HEK293T (cell line): ENCODE measurements around the gene C1QBP.
A peak's percentile ranks its signal among the peaks of the same experiment; 100 is the strongest.

Source experiments
- CTCF ChIA-PET: fragments of 350-600 bp; formaldehyde crosslinking; extraction: SDS; loops from one replicate; lab custom pipeline; 2021; ENCODE audit warnings: antibody characterized with exemption, inconsistent platforms; lab: Yijun Ruan, JAX
- POLR2A ChIA-PET: fragments of 350-600 bp; formaldehyde crosslinking; extraction: SDS; loops from one replicate; lab custom pipeline; 2020; ENCODE audit warnings: antibody characterized with exemption, inconsistent platforms; lab: Yijun Ruan, JAX
- DNase-seq: peaks from one replicate; pipeline ENCODE4 v3.0.0; 2012; ENCODE audit warnings: mixed read lengths; ENCODE audit errors: extremely low spot score
- ARNT ChIP-seq: fragments of 450-650 bp; IDR thresholded peaks from 2 replicates; pipeline ENCODE4 v1.6.1; 2017; ENCODE audit warnings: mild to moderate bottlenecking
- BHLHE40 ChIP-seq: fragments of 450-650 bp; IDR thresholded peaks from 2 replicates; pipeline ENCODE4 v1.6.1; 2016; ENCODE audit warnings: mild to moderate bottlenecking, moderate library complexity, borderline replicate concordance
- CTBP1 ChIP-seq: fragments of 450-650 bp; IDR thresholded peaks from 2 replicates; pipeline ENCODE4 v1.6.1; 2016; ENCODE audit warnings: borderline replicate concordance
- ELF4 ChIP-seq: fragments of 450-650 bp; IDR thresholded peaks from 2 replicates; pipeline ENCODE4 v1.6.1; 2017; ENCODE audit warnings: antibody characterized with exemption
- FOXA1 ChIP-seq: fragments of 450-650 bp; IDR thresholded peaks from 2 replicates; pipeline ENCODE4 v1.6.1; 2016; ENCODE audit warnings: mild to moderate bottlenecking
- FOXK2 ChIP-seq: fragments of 450-650 bp; IDR thresholded peaks from 2 replicates; pipeline ENCODE4 v1.6.1; 2016; ENCODE audit warnings: mild to moderate bottlenecking
- FOXM1 ChIP-seq: fragments of 450-650 bp; IDR thresholded peaks from 2 replicates; pipeline ENCODE4 v1.6.1; 2017; ENCODE audit warnings: mild to moderate bottlenecking, borderline replicate concordance
- HDGF ChIP-seq: fragments of 450-650 bp; IDR thresholded peaks from 2 replicates; pipeline ENCODE4 v1.6.1; 2017; ENCODE audit warnings: antibody characterized with exemption, borderline replicate concordance
- L3MBTL2 ChIP-seq: fragments of 450-650 bp; conservative IDR thresholded peaks from 2 replicates; pipeline ENCODE4 v1.6.1; 2016; ENCODE audit warnings: mild to moderate bottlenecking
- LEF1 ChIP-seq: fragments of 450-650 bp; IDR thresholded peaks from 2 replicates; pipeline ENCODE4 v1.6.1; 2017; ENCODE audit warnings: mild to moderate bottlenecking, borderline replicate concordance
- NFRKB ChIP-seq: fragments of 450-650 bp; IDR thresholded peaks from 2 replicates; pipeline ENCODE4 v1.6.1; 2016; ENCODE audit warnings: mild to moderate bottlenecking, moderate library complexity
- PKNOX1 ChIP-seq: fragments of 450-650 bp; IDR thresholded peaks from 2 replicates; pipeline ENCODE4 v1.6.1; 2016
- SP1 ChIP-seq: fragments of 450-650 bp; IDR thresholded peaks from 2 replicates; pipeline ENCODE4 v1.6.1; 2017
- SUZ12 ChIP-seq: fragments of 450-650 bp; IDR thresholded peaks from 2 replicates; pipeline ENCODE4 v1.6.1; 2016; ENCODE audit warnings: mild to moderate bottlenecking
- TARDBP ChIP-seq: fragments of 450-650 bp; IDR thresholded peaks from 2 replicates; pipeline ENCODE4 v1.6.1; 2016
- ZNF384 ChIP-seq: fragments of 450-650 bp; IDR thresholded peaks from 2 replicates; pipeline ENCODE4 v1.6.1; 2016

The C1QBP gene

GRCh38 chr17:5429191-5429887 is 9.6 kb downstream of the C1QBP start:
- POLR2A ChIA-PET, result interaction anchor here (0.8 to 2.7 kb wide), 3 partner anchors 8 to 10 kb away, joined by 3 to 11 read pairs (median 9); partner anchors contain the start of genes C1QBP, NUP88 and RPAIN
- CTCF ChIA-PET, result no interaction called here
- DNase-seq, result no peak
- no peak for TF ChIP-seq ZNF384
- TF ChIP-seq CTBP1, result no peak
- TF ChIP-seq ARNT, result no peak
- TF ChIP-seq NFRKB, result no peak
- no peak for TF ChIP-seq FOXM1
- no peak for TF ChIP-seq SP1
- TF ChIP-seq FOXA1, result no peak
- TF ChIP-seq PKNOX1, result no peak
- TF ChIP-seq ELF4, result no peak
- TF ChIP-seq SUZ12, result no peak
- TF ChIP-seq TARDBP, result no peak

- TF ChIP-seq PKNOX1 (no peak), FOXA1 (no peak), FOXM1 (no peak), L3MBTL2 (no peak), CTBP1 (no peak), ARNT (no peak), FOXK2 (no peak), LEF1 (no peak), ZNF384 (no peak), NFRKB (no peak)
- CTCF ChIA-PET, result interaction anchor here (1.5 kb wide), 1 partner anchor 13 kb away, joined by 4 read pairs; the partner anchor contains the start of gene C1QBP
- POLR2A ChIA-PET, result no interaction called here
- no peak for DNase-seq
Measured at GRCh38 chr17:5425826-5426225, 13.1 kb downstream of the C1QBP start.

DNA sequence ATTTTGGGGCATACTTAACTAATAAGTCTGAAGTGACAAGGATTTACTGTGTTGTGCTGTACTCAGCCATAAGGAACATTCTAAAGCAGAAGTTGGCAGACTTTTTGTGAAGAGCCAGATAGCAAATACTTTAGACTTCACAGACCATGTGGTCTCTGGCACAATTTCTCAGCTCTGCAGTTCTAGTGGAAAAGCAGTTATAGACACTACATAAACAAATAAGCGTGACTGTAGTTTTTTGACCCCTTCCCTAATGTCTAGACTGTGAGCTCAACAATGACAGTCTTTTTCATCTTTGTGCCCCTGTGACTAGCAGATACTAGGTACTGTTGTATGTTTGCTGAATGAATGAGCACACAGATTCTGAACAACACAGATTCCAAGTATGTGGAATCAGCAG is 14.0 kb downstream of the C1QBP start:
- TF ChIP-seq FOXM1 (no peak), FOXA1 (no peak), BHLHE40 (no peak), SP1 (no peak), ELF4 (no peak), NFRKB (no peak), SUZ12 (no peak)
- no peak for DNase-seq
- CTCF ChIA-PET, result interaction anchor here (1.5 kb wide), 1 partner anchor 14 kb away, joined by 4 read pairs; the partner anchor contains the start of gene C1QBP
- POLR2A ChIA-PET, result interaction anchor here (1.2 kb wide), 1 partner anchor 8 kb away, joined by 4 read pairs; no protein-coding TSS in a partner anchor

DNA sequence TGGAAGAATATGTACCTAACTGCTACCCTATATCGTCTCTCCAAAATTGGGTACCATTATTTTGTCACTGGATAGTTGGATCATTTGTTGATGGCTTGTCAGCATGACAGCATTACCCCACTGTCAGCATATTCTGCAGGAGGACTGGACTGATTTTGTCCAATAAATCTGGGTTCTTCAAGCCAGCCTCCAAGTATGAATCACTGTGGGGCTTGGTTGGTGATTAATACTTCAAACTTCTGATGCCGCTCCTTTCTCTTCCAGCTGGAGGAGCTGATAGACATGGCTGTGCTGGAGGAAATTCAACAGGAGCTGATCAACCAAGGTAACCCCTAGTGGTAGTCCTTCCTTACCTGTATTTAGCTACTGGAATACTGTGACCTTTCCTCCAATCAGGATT is 16.4 kb downstream of the C1QBP start:
- POLR2A ChIA-PET, result interaction anchor here (0.8 to 1.0 kb wide), 3 partner anchors 11 to 108 kb away, joined by 3 read pairs; no protein-coding TSS in a partner anchor
- TF ChIP-seq ELF4, result no peak
- TF ChIP-seq PKNOX1, result no peak
- TF ChIP-seq SP1, result no peak
- TF ChIP-seq ARNT, result no peak
- no peak for TF ChIP-seq CTBP1
- no peak for TF ChIP-seq ZNF384
- no peak for TF ChIP-seq FOXK2
- TF ChIP-seq HDGF, result no peak
- no peak for TF ChIP-seq TARDBP
- TF ChIP-seq NFRKB, result no peak
- no peak for TF ChIP-seq L3MBTL2
- TF ChIP-seq FOXA1, result no peak
- no peak for TF ChIP-seq SUZ12
- no peak for TF ChIP-seq FOXM1
- TF ChIP-seq BHLHE40, result no peak
- TF ChIP-seq LEF1, result no peak
- no peak for DNase-seq
- CTCF ChIA-PET, result no interaction called here

DNA sequence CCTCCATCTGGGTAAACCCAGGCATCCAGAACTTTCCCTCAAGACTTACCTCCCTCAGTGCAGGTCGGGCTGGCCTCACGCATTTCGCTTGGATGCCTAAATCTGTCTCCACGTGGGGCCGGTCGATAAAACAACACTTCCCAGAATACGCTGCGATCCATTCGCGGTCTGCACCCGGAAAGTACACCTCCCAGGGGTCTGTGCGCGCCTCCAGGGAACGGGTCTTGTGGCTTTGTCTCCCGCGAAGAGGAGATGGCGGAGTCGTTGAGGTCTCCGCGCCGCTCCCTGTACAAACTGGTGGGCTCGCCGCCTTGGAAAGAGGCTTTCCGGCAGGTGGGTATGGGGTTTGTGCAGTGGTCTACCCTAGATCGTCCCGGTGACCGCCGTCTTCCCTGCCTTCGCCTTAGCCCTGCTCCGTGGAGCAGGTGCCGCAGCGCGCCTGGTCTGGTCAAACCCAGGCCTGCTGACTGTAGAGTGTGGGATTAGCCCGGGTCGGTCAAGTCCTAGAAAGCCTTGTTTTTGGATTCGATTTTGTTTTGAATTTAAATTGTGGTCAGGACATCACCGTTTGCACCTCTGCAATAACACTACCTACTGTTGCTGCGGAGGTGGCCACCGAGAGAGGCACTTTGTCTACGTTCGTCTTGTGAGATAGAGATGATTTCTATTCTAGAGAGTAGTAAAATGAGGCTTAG is 18.8 kb downstream of the C1QBP start, which contains the start of gene RPAIN:
Gene RPAIN, plus strand, starts transcription at position 224 of the 695 bp plus-strand sequence. Its CDS starts 29 bp downstream, at position 253.
- POLR2A ChIA-PET, result interaction anchor here (0.6 to 1.3 kb wide), 11 partner anchors 9 to 66 kb away, joined by 3 to 11 read pairs (median 5); partner anchors contain the start of genes C1QBP, DERL2 and MIS12
- DNase-seq, result peak; percentile 85
- CTCF ChIA-PET, result interaction anchor here (0.9 kb wide), 1 partner anchor 19 kb away, joined by 3 read pairs; the partner anchor contains the start of gene C1QBP
- TF ChIP-seq TARDBP (no peak), L3MBTL2 (peak; percentile 86), FOXK2 (0 out of 2 replicates have a peak, but pooled peaks have one; percentile 42), ELF4 (peak; percentile 49; the same call in 1 of the 2 replicates)
